A549 (cell line): ENCODE results near the gene COPS4.

ENCODE experiments used
- CTCF ChIP-seq: fragments of >200 bp; sonication (Bioruptor Twin); formaldehyde crosslinking; IDR thresholded peaks from 3 replicates; pipeline ENCODE4 v1.5.1; 2016
- ELK1 ChIP-seq: fragments of 150-350 bp; IDR thresholded peaks from 2 replicates; pipeline ENCODE4 v1.6.1; 2014; ENCODE audit warnings: low read depth, mild to moderate bottlenecking, low read length
- EP300 ChIP-seq, 2 experiments: fragments of >200 bp; sonication (Bioruptor Twin); formaldehyde crosslinking; IDR thresholded peaks; 2 replicates in 1 of 2; 3 replicates in 1 of 2; pipeline ENCODE4 v1.6.1; 2016 to 2017
- JUN ChIP-seq, 2 experiments: fragments of >200 bp; sonication (Bioruptor Twin); formaldehyde crosslinking; IDR thresholded peaks; 2 replicates in 1 of 2; 3 replicates in 1 of 2; pipeline ENCODE4 v1.6.1; 2016 to 2017
- KDM1A ChIP-seq: fragments of 200-600 bp; sonication (generic); IDR thresholded peaks from 2 replicates; pipeline ENCODE4 v1.6.1; 2016; ENCODE audit warnings: low read depth, mild to moderate bottlenecking
- MAX ChIP-seq: IDR thresholded peaks from 2 replicates; pipeline ENCODE4 v1.6.1; 2012
- MAZ ChIP-seq: fragments of 150-350 bp; IDR thresholded peaks from 2 replicates; pipeline ENCODE4 v1.6.1; 2014; ENCODE audit warnings: antibody characterized with exemption, low read depth, low read length, borderline replicate concordance
- NFE2L2 ChIP-seq: fragments of 150-350 bp; conservative IDR thresholded peaks from 2 replicates; pipeline ENCODE4 v1.6.1; 2014; ENCODE audit warnings: low read length
- POLR2A ChIP-seq: IDR thresholded peaks from 2 replicates; pipeline ENCODE4 v1.6.1; 2012; ENCODE audit warnings: mild to moderate bottlenecking, low read length
- RAD21 ChIP-seq, 2 experiments: fragments of >200 bp in 1 of 2; sonication (Bioruptor Twin) in 1 of 2; formaldehyde crosslinking in 1 of 2; IDR thresholded peaks in 1 of 2; conservative IDR thresholded peaks in 1 of 2; 2 replicates in 1 of 2; 3 replicates in 1 of 2; pipeline ENCODE4 v1.6.1; 2012 to 2018; ENCODE audit warnings: inconsistent platforms in 1 of 2
- RFX5 ChIP-seq: fragments of 450-650 bp; IDR thresholded peaks from 2 replicates; pipeline ENCODE4 v1.7.1; 2014; ENCODE audit warnings: antibody characterized with exemption, mild to moderate bottlenecking, moderate library complexity

- TF ChIP-seq CTCF = no peak
- no peak for TF ChIP-seq NFE2L2
- no peak for TF ChIP-seq POLR2A
- no peak for TF ChIP-seq MAZ
- TF ChIP-seq MAX = no peak
- no peak for TF ChIP-seq EP300 (IDR thresholded peaks at IDR 0.05)
- no peak for TF ChIP-seq ELK1
- TF ChIP-seq RAD21 (conservative IDR thresholded peaks at IDR 0.05 in 1 of 2, IDR thresholded peaks at IDR 0.05 in 1 of 2) = no peak
- no peak for TF ChIP-seq RFX5
- TF ChIP-seq KDM1A = no peak
- TF ChIP-seq JUN (IDR thresholded peaks at IDR 0.05) = no peak
These were observed 40.1 kb upstream of the COPS4 start for GRCh38 chr4:82994834-82995233.
